ENCODE data around the gene CC2D2A.
"Not testable (repeated sequence)": the region's sequence is repeated elsewhere in the genome, so short reads cannot be mapped to it uniquely, and the experiment has no call there.

The CC2D2A gene

GRCh38 chr4:15562623-15563022 lies 92.9 kb downstream of the CC2D2A start:
- DNase-seq: no peak

- no peak for DNase-seq
These were observed 94.2 kb downstream of the CC2D2A start for GRCh38 chr4:15563871-15564270.

- DNase-seq: no peak
These were observed 99.1 kb downstream of the CC2D2A start for GRCh38 chr4:15568821-15569220.

- no peak for DNase-seq
These were observed 100.1 kb downstream of the CC2D2A start for GRCh38 chr4:15569746-15570145.

DNA sequence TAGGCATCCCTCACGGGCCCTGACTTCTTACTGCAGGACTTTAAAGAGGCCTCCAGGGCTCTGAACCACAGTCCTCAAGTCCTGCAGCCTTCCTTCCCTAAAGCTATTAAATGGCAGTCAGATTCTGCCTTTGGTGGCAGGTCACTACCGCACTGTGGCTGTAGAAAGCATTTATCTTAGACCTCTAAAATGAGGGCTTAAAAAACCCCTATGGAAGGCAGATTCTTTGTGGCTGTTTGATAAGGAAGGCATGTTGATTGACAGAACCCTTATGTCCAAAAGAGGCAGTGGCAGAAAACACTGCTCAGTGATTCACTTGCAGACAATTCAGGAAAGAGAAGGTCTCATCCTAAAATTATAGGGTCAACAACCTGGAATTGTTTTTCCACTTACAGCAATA lies 106.3 kb downstream of the CC2D2A start:
- DNase-seq: no peak

- DNase-seq: no peak
These were observed 107.8 kb downstream of the CC2D2A start for GRCh38 chr4:15577508-15577907.

DNA sequence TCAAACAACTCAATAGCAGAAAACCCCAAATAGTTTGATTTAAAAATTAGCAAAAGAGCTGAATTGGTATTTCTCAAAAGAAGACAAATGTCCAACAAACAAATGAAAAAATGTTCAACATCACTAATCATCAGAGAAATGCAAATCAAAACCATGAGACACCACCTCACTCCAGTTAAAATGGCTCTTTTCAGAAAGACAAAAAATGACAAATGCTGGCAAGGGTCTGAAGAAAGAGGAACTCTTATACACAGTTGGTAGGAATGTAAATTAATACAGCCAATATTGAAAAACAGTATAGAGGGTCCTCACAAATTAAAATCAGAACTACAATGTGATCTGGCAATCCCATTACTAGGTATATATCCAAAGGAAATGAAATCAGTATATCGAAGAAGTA lies 115.1 kb downstream of the CC2D2A start:
- no peak for DNase-seq

DNA sequence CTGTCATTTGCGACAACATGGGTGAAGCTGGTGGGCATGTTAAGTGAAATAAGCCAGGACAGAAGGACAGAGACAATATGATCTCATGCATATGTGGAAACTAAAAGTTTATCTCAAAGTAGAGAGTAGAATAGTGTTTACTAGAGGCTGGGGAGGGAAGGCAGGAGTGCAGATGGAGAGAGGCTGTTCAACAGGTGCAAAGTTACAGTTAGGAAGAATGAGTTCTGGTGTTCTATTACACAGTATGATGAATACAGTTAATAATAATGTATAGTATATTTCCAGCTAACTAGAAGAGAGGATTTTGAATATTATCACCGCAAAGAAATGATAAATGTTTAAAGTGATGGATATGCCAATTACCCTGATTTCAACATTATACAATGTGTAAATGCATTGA lies 115.6 kb downstream of the CC2D2A start:
- DNase-seq: no peak

DNA sequence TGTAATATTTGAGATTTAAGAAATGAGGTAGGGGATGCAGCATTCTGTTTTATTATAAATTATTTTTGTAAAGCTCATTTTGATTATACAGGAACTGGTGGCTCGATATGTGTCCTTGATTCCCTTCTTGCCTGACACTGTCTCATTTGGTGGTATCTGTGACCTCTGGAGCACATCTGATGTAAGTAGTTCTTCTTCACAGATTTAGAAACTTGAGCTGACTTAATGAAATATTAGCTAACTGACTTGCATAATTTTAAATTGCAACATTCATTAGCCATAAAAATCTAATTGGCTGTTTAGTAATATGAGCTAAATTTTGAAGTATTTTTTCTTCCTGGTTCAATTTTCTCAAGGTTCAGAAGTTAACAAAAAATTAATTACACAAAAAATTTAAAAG lies 116.4 kb downstream of the CC2D2A start:
- DNase-seq: no peak

GRCh38 chr4:15587649-15588048 lies 118.0 kb downstream of the CC2D2A start:
- DNase-seq: no peak

DNA sequence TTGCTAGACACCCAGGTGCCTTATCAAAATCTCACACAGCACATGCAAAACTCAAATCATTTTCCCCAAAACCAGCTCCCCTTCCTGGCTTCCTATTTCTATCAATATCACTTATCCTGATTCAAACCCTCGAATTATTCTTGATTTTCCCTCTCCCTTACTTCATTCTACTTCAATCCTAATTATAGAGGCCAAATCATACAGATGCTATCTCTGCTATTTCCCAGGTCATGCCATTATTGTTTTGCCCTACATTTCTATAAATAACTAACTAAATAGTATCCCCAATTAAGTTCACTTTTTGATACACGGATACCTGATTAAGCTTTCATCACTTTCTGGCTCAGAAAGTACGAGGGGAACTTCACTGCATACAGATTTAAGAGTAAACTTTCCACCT lies 123.1 kb downstream of the CC2D2A start:
- no peak for DNase-seq

- DNase-seq: no peak
These were observed 129.0 kb downstream of the CC2D2A start for GRCh38 chr4:15598644-15599043.

DNA sequence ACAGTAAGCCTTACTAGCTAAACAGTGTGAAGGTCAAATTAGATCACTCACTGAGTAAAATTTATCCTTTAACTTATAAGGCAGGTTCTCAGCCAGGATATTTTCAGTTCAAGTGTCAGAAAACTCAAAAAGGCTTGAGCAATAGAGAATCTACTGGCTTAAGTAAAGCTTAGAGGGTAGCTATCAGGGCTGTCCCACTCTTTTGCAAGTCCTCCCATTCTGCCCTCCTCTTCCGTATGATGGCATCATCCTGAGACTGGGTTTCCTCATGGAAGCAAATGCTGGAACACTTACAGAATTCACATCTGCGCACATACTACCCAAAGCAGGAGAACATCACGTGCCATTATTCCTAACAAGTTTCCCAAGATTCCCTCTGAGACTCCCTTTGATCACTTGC lies 130.5 kb downstream of the CC2D2A start:
- no peak for DNase-seq

DNA sequence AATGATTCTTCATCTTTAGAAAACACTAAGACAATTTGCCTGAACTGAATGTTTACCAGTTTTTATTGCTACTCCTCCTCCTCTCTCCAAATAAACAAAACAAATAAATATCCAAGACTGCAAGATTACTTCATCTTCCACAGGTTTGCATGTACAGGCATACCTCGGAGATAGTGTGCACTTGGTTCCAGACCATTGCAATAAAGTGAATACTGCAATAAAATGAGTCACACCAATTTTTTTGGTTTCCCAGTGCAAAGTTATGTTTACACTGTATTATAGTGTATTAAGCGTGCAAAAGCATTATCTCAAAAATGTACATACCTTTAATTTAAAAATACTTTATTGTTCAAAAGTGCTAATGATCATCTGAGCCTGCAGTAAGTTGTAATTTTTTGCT lies 132.2 kb downstream of the CC2D2A start:
- DNase-seq: no peak

DNA sequence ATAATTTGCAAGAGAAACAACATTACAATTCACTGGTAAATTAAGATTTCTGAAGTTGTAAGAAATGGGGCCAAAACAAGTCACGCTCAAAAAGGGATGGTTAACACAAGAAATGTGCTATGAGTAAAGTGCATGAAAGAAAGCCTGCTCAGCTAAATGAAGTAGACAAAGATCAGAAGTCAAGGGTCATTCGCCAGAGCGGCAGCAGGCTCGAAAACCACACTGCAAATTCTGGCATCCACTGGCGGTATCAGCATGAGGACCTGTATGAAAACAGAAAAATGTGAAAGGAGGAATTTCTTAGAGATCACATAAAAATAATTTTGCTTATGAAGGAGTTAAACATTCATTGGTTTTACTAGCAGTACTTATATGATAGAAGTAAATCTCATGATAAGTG lies 135.9 kb downstream of the CC2D2A start:
- no peak for DNase-seq

- DNase-seq: no peak
These were observed 141.2 kb downstream of the CC2D2A start for GRCh38 chr4:15610855-15611254.

DNA sequence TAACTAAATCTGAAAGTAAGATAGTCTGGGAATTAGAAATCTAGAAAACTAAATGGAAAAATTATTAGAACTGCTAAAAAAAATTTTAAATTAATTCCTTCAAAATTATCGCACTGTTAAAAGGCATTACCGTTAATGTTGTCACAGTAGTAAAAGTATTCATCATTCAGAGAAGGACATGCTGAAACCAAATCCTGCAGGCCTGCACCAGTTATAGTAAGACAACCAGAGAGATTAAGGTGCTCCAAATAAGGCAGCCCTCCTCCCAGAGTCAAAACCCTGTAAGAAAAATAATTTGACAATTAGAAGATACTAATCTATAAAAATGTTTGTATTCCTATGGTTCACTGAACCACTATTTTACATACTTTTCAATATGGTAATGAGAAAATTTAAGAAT lies 142.5 kb downstream of the CC2D2A start:
- DNase-seq: no peak

GRCh38 chr4:15614891-15615290 lies 145.2 kb downstream of the CC2D2A start:
- not testable (repeated sequence) for DNase-seq

- DNase-seq: not testable (repeated sequence)
These were observed 147.7 kb downstream of the CC2D2A start for GRCh38 chr4:15617407-15617806.

- DNase-seq: no peak
These were observed 167.1 kb downstream of the CC2D2A start for GRCh38 chr4:15636818-15637217.

DNA sequence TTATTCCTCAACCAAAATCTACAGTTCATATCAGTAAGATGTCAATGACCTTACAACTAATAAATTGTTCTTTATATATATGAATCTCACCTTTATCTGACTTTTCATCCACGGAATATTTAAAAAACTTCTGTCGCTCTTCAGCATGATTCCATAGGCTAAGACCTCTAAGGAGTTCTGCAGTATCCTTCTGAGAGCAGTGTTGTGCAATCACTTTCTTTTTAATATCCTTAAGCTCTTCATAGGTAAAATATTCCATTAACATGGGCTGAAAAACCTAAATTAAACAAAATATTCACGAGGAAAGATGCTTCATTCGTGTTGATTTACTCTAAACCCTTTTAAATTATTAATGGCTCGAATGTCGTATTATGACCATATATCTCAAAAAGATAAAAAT lies 168.7 kb downstream of the CC2D2A start:
- no peak for DNase-seq

DNA sequence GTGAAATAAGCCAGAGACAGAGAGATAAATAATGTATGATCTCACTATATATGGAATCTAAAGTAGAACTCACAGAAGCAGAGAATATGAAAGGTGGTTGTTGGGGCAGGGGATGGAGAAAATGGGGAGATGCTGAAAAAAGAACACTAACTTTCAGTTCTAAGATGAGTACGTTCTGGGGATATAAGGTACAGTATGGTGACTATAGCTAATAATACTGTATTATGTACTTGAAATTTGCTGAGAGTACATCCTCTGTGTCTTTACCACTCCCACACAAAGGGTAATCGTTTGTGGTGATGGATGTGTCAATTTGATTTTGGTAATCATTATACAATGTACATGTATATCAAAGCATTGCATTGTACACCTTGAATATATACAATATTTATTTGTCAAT lies 178.9 kb downstream of the CC2D2A start:
- DNase-seq: no peak

DNA sequence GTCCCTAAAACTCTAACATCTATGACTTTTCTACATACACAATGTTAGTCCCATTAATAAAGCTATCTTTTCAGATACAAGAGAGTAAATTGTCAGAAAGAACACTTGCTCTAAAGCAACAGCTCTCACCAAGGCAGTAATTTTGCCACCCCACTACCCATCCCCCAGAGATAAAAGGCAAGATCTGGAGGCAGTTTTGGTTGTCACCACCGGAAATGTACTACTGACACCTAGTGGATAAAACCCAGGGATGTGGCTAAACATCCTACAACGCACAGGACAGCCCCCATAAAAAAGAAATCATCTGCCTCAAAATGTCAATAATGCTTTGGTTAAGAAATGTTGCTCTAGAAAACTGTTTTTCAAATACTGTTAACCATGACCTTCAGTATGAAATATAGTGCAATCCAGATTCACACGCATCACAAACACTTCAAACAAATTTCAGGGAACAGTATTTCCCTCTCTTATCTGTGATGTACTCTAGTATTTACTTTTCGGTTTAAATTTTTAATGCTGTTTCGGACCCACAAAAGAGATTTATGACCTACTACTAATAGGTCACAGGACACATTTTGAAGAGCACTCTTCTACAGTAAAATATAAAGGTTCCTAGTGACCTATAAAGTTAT lies 180.3 kb downstream of the CC2D2A start:
- DNase-seq: peak; percentile 79

Data from CD4-positive, alpha-beta T cell treated with Interleukin-4 for 4 hours (primary cell).